ENCODE results near the gene ADCY10.

Gene ADCY10

GRCh38 chr1:167781558-167781957, 132.4 kb downstream of the ADCY10 start:
- no peak for TF ChIP-seq CTCF (IDR thresholded peaks at IDR 0.05; ENCODE audit: low read depth, low read length)
- no peak overlapping the region for H3K4me3 ChIP-seq (ENCODE audit: low read depth, low read length)

GRCh38 chr1:167777269-167777650, 136.7 kb downstream of the ADCY10 start:
- TF ChIP-seq CTCF (IDR thresholded peaks at IDR 0.05; ENCODE audit: low read depth, low read length), result no peak
- no peak overlapping the region for H3K4me3 ChIP-seq (ENCODE audit: low read depth, low read length)

- no peak for TF ChIP-seq CTCF (IDR thresholded peaks at IDR 0.05; ENCODE audit: low read depth, low read length)
- no peak overlapping the region for H3K4me3 ChIP-seq (ENCODE audit: low read depth, low read length)
Measured at GRCh38 chr1:167776616-167777268, 137.2 kb downstream of the ADCY10 start.

- TF ChIP-seq CTCF (IDR thresholded peaks at IDR 0.05; ENCODE audit: low read depth, low read length), result no peak
- no peak overlapping the region for H3K4me3 ChIP-seq (ENCODE audit: low read depth, low read length)
Measured at GRCh38 chr1:167776151-167776550, 137.8 kb downstream of the ADCY10 start.

GRCh38 chr1:167775178-167775577, 138.8 kb downstream of the ADCY10 start:
- no peak for TF ChIP-seq CTCF (IDR thresholded peaks at IDR 0.05; ENCODE audit: low read depth, low read length)
- H3K4me3 ChIP-seq (ENCODE audit: low read depth, low read length), result no peak overlapping the region

GRCh38 chr1:167774710-167775109, 139.2 kb downstream of the ADCY10 start:
- H3K4me3 ChIP-seq (ENCODE audit: low read depth, low read length), result no peak overlapping the region

GRCh38 chr1:167773516-167773915, 140.4 kb downstream of the ADCY10 start:
- TF ChIP-seq CTCF (IDR thresholded peaks at IDR 0.05; ENCODE audit: low read depth, low read length), result no peak
- no peak overlapping the region for H3K4me3 ChIP-seq (ENCODE audit: low read depth, low read length)

More at GRCh38 chr1:167774710-167775109, 139.2 kb downstream of the ADCY10 start:
- TF ChIP-seq CTCF (IDR thresholded peaks at IDR 0.05; ENCODE audit: low read depth, low read length), result no peak
